Ectodermal cell (in vitro differentiated cells): ENCODE measurements around the gene PRKAG3.

ENCODE experiments used
- H3K27ac ChIP-seq: 2 replicates; pipeline ENCODE4 v1.7.0; 2013; ENCODE audit warnings: mild to moderate bottlenecking, low read depth, low read length; ENCODE audit not compliant: insufficient read depth, poor library complexity, severe bottlenecking
- H3K27me3 ChIP-seq: 2 replicates; pipeline ENCODE4 v1.7.0; 2013; ENCODE audit warnings: mild to moderate bottlenecking, low read length; ENCODE audit not compliant: insufficient read depth, control insufficient read depth, poor library complexity, severe bottlenecking
- H3K36me3 ChIP-seq: one replicate; pipeline ENCODE4 v1.7.0; 2013; ENCODE audit warnings: low read length; ENCODE audit not compliant: control insufficient read depth, insufficient read depth
- H3K4me1 ChIP-seq: one replicate; pipeline ENCODE4 v1.7.0; 2013; ENCODE audit warnings: low read length; ENCODE audit not compliant: control insufficient read depth, insufficient read depth
- H3K4me3 ChIP-seq: 2 replicates; pipeline ENCODE4 v1.7.0; 2013; ENCODE audit warnings: low read depth, low read length, control low read depth; ENCODE audit not compliant: insufficient read depth
- H3K9me3 ChIP-seq: 2 replicates; pipeline ENCODE4 v1.7.0; 2013; ENCODE audit warnings: mild to moderate bottlenecking, low read length, moderate library complexity; ENCODE audit not compliant: control insufficient read depth
- WGBS, 2 experiments: methylation state at CpG; one replicate each; pipeline ENCODE4 v1.1.7; 2013; ENCODE audit warnings: missing lambda C conversion rate in 2 of 2; 5-methylcytosine and 5-hydroxymethylcytosine counted together

PRKAG3 gene

DNA sequence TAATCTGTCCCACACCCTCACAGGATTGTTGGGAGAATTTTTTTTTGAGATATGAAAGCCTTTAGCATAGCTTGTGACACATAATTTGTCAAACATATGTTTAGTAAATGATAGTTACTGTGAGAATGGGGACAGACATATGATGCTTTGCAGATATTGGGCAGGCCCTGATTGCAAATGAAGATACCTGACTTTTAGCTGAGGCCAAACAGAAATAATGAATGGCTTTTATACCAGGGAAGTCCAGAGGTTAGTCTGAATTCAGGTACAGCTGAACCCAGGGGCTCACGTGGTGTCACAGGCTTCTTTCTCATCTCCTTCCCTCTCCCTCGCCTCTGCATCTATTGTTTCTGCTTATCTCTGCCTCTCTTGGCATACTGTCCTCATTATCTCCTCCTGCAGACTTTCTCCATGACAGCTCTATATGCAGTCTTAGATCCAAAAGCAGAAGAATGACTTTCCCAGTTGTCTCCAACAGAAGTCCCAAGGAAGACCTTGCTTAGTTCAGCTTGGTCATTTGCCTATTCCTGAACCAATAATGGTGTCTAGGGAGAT, 44.2 kb upstream of the PRKAG3 start:
- no peak overlapping the region for H3K4me3 ChIP-seq
- H3K27ac ChIP-seq: no peak overlapping the region
- WGBS, 2 experiments: 31 to 35% methylated on average over 2 of the region's 2 CpGs
- peaks cover 100% of the 10 kb centered on the region for H3K27me3 ChIP-seq
- H3K9me3 ChIP-seq: no peaks in the 10 kb centered on the region
- H3K36me3 ChIP-seq: no peaks in the 10 kb centered on the region
- H3K4me1 ChIP-seq: peaks cover 28% of the 10 kb centered on the region

- Histone ChIP-seq H3K27me3 (peaks cover 100% of the 10 kb centered on the region), H3K4me3 (no peak overlapping the region), H3K9me3 (no peaks in the 10 kb centered on the region), H3K4me1 (peaks cover 18% of the 10 kb centered on the region), H3K36me3 (no peaks in the 10 kb centered on the region), H3K27ac (no peak overlapping the region)
- WGBS, 2 experiments: 9 to 11% methylated on average over 86 of the region's 86 CpGs
Measured at GRCh38 chr2:218873359-218874194, 42.0 kb upstream of the PRKAG3 start.

DNA sequence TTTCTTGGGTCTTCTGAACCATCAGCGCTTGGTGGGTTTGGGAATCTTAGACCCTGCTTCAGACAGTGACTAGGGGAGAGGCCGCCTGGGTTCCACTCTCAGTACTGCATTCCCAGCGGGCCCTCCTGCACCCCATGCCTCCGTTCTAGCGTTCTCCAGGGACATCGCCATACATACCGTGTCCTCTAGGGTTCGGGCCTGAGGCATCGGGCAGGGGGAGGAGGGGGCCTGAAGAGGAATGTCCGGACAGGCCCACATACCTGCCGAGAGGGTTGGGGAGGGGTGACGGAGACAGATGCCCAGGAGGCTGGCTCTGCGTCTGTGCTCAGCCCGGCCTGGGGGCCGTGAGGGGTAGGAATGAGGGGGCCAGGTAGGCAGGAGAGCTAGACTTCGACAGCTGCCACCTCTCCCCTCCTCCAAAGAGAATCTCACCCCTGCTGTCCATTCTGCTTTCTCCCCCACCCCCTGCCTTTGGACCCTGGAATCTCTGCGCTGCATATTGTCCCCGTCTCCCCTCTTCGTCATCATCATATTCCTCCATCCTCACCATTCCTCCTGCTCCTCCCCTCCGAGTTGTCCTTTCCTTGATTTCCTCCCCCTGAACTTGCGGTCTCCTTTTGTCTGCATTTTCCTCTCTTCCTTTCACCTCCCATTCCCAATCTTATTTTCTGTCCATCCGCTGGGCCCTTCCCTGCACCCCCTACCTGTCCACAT, 41.2 kb upstream of the PRKAG3 start:
- Histone ChIP-seq H3K9me3 (no peaks in the 10 kb centered on the region), H3K36me3 (no peaks in the 10 kb centered on the region), H3K27ac (no peak overlapping the region), H3K4me3 (no peak overlapping the region), H3K27me3 (peaks cover 100% of the 10 kb centered on the region), H3K4me1 (peaks cover 11% of the 10 kb centered on the region)
- 14 to 15% methylated on average over 22 of the region's 22 CpGs for WGBS, 2 experiments

- Histone ChIP-seq H3K36me3 (no peaks in the 10 kb centered on the region), H3K4me3 (no peak overlapping the region), H3K9me3 (no peaks in the 10 kb centered on the region), H3K4me1 (no peaks in the 10 kb centered on the region), H3K27ac (no peak overlapping the region), H3K27me3 (peaks cover 100% of the 10 kb centered on the region)
- WGBS, 2 experiments: 53 to 57% methylated on average over 60 of the region's 60 CpGs
Measured at GRCh38 chr2:218871345-218872302, 40.0 kb upstream of the PRKAG3 start.

- Histone ChIP-seq H3K9me3 (no peaks in the 10 kb centered on the region), H3K27ac (no peak overlapping the region), H3K4me1 (no peaks in the 10 kb centered on the region), H3K27me3 (peaks cover 100% of the 10 kb centered on the region), H3K36me3 (no peaks in the 10 kb centered on the region), H3K4me3 (no peak overlapping the region)
- WGBS, 2 experiments: 64 to 65% methylated on average over 18 of the region's 18 CpGs
Measured at GRCh38 chr2:218870984-218871344, 39.4 kb upstream of the PRKAG3 start.

DNA sequence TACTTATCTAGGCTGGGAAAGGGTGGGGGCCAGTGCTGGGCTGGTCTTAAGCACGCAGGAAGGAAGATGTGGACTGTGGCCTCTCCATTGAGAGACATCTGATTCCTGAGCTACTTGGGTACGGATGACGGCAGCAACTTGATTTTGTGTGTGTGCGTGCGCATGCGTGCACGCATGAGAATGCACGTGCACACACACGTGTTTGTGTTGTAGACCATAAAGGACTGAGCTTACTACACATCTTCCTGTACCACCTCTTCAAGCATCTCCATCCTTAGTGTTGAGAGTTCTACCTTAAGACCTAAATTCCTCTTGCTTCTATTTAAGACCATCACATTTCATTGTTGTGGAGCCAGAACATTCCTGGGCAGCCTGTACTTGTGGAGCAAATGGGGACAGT, 37.5 kb upstream of the PRKAG3 start:
- Histone ChIP-seq H3K4me1 (no peaks in the 10 kb centered on the region), H3K27me3 (peaks cover 97% of the 10 kb centered on the region), H3K27ac (no peak overlapping the region), H3K36me3 (no peaks in the 10 kb centered on the region), H3K4me3 (no peak overlapping the region), H3K9me3 (no peaks in the 10 kb centered on the region)
- WGBS, 2 experiments: 89 to 90% methylated on average over 9 of the region's 9 CpGs

- 67 to 71% methylated on average over 6 of the region's 6 CpGs for WGBS, 2 experiments
- peaks cover 97% of the 10 kb centered on the region for H3K27me3 ChIP-seq
Measured at GRCh38 chr2:218867900-218868299, 36.3 kb upstream of the PRKAG3 start.

DNA sequence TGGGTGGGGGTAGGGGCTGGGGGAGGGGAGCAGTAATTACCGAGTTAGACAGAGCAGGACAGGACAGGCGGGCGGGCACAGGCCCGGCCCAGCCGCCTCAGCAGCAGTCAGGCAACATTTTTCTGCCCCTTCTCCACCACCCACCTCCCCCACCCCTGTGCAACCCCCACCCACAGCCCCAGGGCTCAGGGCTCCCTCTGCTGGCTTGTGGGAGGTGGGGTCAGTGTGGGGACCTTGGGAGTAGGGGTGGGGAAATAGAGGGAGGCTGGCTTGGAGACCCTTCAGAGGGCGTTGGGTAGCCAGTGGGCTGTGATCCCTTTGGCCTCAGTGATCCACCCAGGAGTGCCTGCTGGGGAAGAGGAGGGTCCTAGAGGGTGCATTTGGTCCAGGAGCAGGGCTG, 34.4 kb upstream of the PRKAG3 start:
- no peaks in the 10 kb centered on the region for H3K4me1 ChIP-seq
- H3K4me3 ChIP-seq: no peak overlapping the region
- H3K36me3 ChIP-seq: no peaks in the 10 kb centered on the region
- 43 to 55% methylated on average over 2 to 6 of the region's 6 CpGs for WGBS, 2 experiments
- no peaks in the 10 kb centered on the region for H3K9me3 ChIP-seq
- peaks cover 97% of the 10 kb centered on the region for H3K27me3 ChIP-seq
- H3K27ac ChIP-seq: no peak overlapping the region

More at GRCh38 chr2:218867900-218868299, 36.3 kb upstream of the PRKAG3 start:
- H3K4me1 ChIP-seq: no peaks in the 10 kb centered on the region
- no peaks in the 10 kb centered on the region for H3K36me3 ChIP-seq
- no peak overlapping the region for H3K27ac ChIP-seq
- H3K4me3 ChIP-seq: no peak overlapping the region
- H3K9me3 ChIP-seq: no peaks in the 10 kb centered on the region

- WGBS, 2 experiments: 84 to 87% methylated on average over 4 of the region's 4 CpGs
- H3K27ac ChIP-seq: no peak overlapping the region
- no peak overlapping the region for H3K4me3 ChIP-seq
- H3K36me3 ChIP-seq: no peaks in the 10 kb centered on the region
- peaks cover 97% of the 10 kb centered on the region for H3K27me3 ChIP-seq
- peaks cover under 1% of the 10 kb centered on the region for H3K4me1 ChIP-seq
- no peaks in the 10 kb centered on the region for H3K9me3 ChIP-seq
Measured at GRCh38 chr2:218865396-218865795, 33.8 kb upstream of the PRKAG3 start.
